ENCODE results near the gene DBNDD1. TPM values are rescaled to one million over a fixed set of nuclear protein-coding genes. Genes with fewer than 3 reads are reported as not detected.
A peak's percentile ranks its signal among the peaks of the same experiment; 100 is the strongest.
"Not testable (repeated sequence)": the region's sequence is repeated elsewhere in the genome, so short reads cannot be mapped to it uniquely, and the experiment has no call there.

Gene DBNDD1
- total and polyA plus RNA-seq, 2 donors (not counting 3 experiments of a cell fraction or from before 2014, with no cell fraction given), result 28.2 to 45.7 TPM

GRCh38 chr16:89995475-89996177 is 23.6 kb downstream of the DBNDD1 start:
- dilution Hi-C loops (cut with MboI; ENCODE audit: extremely low pct_ligation_motif_present, low sequenced_read_pairs); H3K9ac ChIP-seq (replicated peaks; ENCODE audit: extremely low read depth, insufficient read depth, low read length); H4K20me1 ChIP-seq (replicated peaks; ENCODE audit: control insufficient read depth, extremely low read depth, insufficient read depth, low read length); H3K4me1 ChIP-seq (ENCODE audit: control insufficient read depth, extremely low read depth, insufficient read depth, low read length); H3K4me2 ChIP-seq (ENCODE audit: insufficient read depth, low read length); H3K4me3 ChIP-seq (replicated peaks in 1 of 3; ENCODE audit: insufficient read depth in 1 of 3, low read depth in 1 of 3, low read length in 3 of 3); H3K27me3 ChIP-seq (ENCODE audit: control insufficient read depth in 2 of 2, insufficient read depth in 2 of 2, low read length in 2 of 2); H2AFZ ChIP-seq (ENCODE audit: low read depth, low read length); POLR2A ChIA-PET; BruUV-seq (replicated peaks); intact Hi-C loops (cut with micrococcal nuclease); CTCF ChIA-PET; H3K79me2 ChIP-seq (ENCODE audit: control insufficient read depth, insufficient read depth, low read length); H3K9me1 ChIP-seq (replicated peaks; ENCODE audit: control insufficient read depth, extremely low read depth, insufficient read depth, low read length): not testable (repeated sequence)
- peak; percentile 35 for FAIRE-seq
- Histone ChIP-seq H3K9me3 (replicated peaks; ENCODE audit: control insufficient read depth, insufficient read depth, low read length) (peaks cover 13% of the 10 kb centered on the region), H3K27ac (ENCODE audit: insufficient read depth, low read depth, low read length) (peak overlapping the region; percentile 70), H3K36me3 (ENCODE audit: control insufficient read depth in 2 of 2, extremely low read depth in 1 of 2, insufficient read depth in 2 of 2, low read length in 2 of 2) (peaks cover 7 to 17% of the 10 kb centered on the region in 2 experiments)
- TF ChIP-seq JUN (IDR thresholded peaks at IDR 0.05; ENCODE audit: borderline replicate concordance, insufficient read depth, insufficient read length, low read depth), result peak; percentile 88
- TF ChIP-seq FOS (IDR thresholded peaks at IDR 0.05; ENCODE audit: borderline replicate concordance, insufficient read depth, low read length), result peak; percentile 73
- peak; percentile 54 for DNase-seq (ENCODE audit: low read depth, low spot score)

DNA sequence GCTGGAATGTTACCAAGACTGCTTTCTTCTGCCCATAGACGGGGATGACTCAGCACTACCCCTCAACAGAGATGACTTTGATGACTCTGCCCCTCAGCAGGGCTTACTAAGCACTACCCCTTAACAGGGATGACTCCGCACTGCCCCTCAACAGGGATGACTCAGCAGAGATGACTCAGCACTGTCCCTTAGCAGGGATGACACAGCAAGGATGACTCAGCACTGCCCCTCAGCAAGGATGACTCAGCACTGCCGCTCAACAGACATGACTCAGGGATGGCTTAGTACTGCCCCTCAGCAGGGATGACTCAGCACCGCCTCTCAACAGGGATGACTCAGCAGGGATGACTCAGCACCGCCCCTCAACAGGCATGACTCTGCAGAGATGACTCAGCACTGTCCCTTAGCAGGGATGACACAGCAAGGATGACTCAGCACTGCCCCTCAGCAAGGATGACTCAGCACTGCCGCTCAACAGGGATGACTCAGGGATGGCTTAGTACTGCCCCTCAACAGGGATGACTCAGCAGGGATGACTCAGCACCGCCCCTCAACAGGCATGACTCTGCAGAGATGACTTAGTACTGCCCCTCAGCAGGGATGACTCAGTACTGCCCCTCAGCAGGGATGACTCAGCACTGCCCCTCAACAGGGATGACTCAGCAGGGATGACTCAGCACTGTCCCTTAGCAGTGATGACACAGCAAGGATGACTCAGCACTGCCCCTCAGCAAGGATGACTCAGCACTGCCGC is 24.4 kb downstream of the DBNDD1 start:
- H3K4me1 ChIP-seq (ENCODE audit: control insufficient read depth, extremely low read depth, insufficient read depth, low read length); dilution Hi-C loops (cut with MboI; ENCODE audit: extremely low pct_ligation_motif_present, low sequenced_read_pairs); POLR2A ChIA-PET; intact Hi-C loops (cut with micrococcal nuclease); H3K4me2 ChIP-seq (ENCODE audit: insufficient read depth, low read length); H3K27me3 ChIP-seq (ENCODE audit: control insufficient read depth in 2 of 2, insufficient read depth in 2 of 2, low read length in 2 of 2); H3K9me1 ChIP-seq (replicated peaks; ENCODE audit: control insufficient read depth, extremely low read depth, insufficient read depth, low read length); CTCF ChIA-PET; H3K4me3 ChIP-seq (replicated peaks in 1 of 3; ENCODE audit: insufficient read depth in 1 of 3, low read depth in 1 of 3, low read length in 3 of 3); H3K9ac ChIP-seq (replicated peaks; ENCODE audit: extremely low read depth, insufficient read depth, low read length); H3K79me2 ChIP-seq (ENCODE audit: control insufficient read depth, insufficient read depth, low read length); H2AFZ ChIP-seq (ENCODE audit: low read depth, low read length); H4K20me1 ChIP-seq (replicated peaks; ENCODE audit: control insufficient read depth, extremely low read depth, insufficient read depth, low read length); BruUV-seq (replicated peaks): not testable (repeated sequence)
- Histone ChIP-seq H3K27ac (ENCODE audit: insufficient read depth, low read depth, low read length) (peak overlapping the region; percentile 70), H3K9me3 (replicated peaks; ENCODE audit: control insufficient read depth, insufficient read depth, low read length) (peaks cover 13% of the 10 kb centered on the region), H3K36me3 (ENCODE audit: control insufficient read depth in 2 of 2, extremely low read depth in 1 of 2, insufficient read depth in 2 of 2, low read length in 2 of 2) (peaks cover 7 to 19% of the 10 kb centered on the region in 2 experiments)
- peak; percentile 55 for TF ChIP-seq JUN (IDR thresholded peaks at IDR 0.05; ENCODE audit: borderline replicate concordance, insufficient read depth, insufficient read length, low read depth)
- peak; percentile 66 for FAIRE-seq
- peak; percentile 61 for DNase-seq (ENCODE audit: low read depth, low spot score)
